EL (cell line): Measurements from ENCODE around the gene SORL1-AS1.

Experiments used
- DNase-seq: peaks from one replicate; pipeline ENCODE4 v3.0.0-alpha.2; 2016

Gene SORL1-AS1

GRCh38 chr11:121474680-121475079 is 21.9 kb upstream of the SORL1-AS1 start:
- no peak for DNase-seq

GRCh38 chr11:121473064-121473777 is 20.5 kb upstream of the SORL1-AS1 start:
- no peak for DNase-seq

- DNase-seq: no peak
These were observed 19.5 kb upstream of the SORL1-AS1 start for GRCh38 chr11:121472312-121472711.

- no peak for DNase-seq
These were observed 18.4 kb upstream of the SORL1-AS1 start for GRCh38 chr11:121471167-121471566.

- DNase-seq: no peak
These were observed 17.1 kb upstream of the SORL1-AS1 start for GRCh38 chr11:121469910-121470309.

- DNase-seq: no peak
These were observed 15.2 kb upstream of the SORL1-AS1 start for GRCh38 chr11:121467965-121468364.

- DNase-seq: no peak
These were observed 14.7 kb upstream of the SORL1-AS1 start for GRCh38 chr11:121467471-121467870.

- DNase-seq: peak; percentile 97
These were observed 13.5 kb upstream of the SORL1-AS1 start for GRCh38 chr11:121466063-121466794.

GRCh38 chr11:121465709-121466062 is 12.9 kb upstream of the SORL1-AS1 start:
- no peak for DNase-seq

GRCh38 chr11:121464352-121464946 is 11.7 kb upstream of the SORL1-AS1 start:
- peak; percentile 93 for DNase-seq

- no peak for DNase-seq
These were observed 11.0 kb upstream of the SORL1-AS1 start for GRCh38 chr11:121463689-121464335.

GRCh38 chr11:121461843-121462242 is 9.1 kb upstream of the SORL1-AS1 start:
- DNase-seq: no peak

GRCh38 chr11:121460941-121461514 is 8.3 kb upstream of the SORL1-AS1 start:
- no peak for DNase-seq

- no peak for DNase-seq
These were observed 6.7 kb upstream of the SORL1-AS1 start for GRCh38 chr11:121459413-121460017.

GRCh38 chr11:121458551-121458950 is 5.8 kb upstream of the SORL1-AS1 start:
- DNase-seq: no peak

GRCh38 chr11:121456816-121457431 is 4.2 kb upstream of the SORL1-AS1 start:
- no peak for DNase-seq

GRCh38 chr11:121456151-121456550 is 3.4 kb upstream of the SORL1-AS1 start:
- DNase-seq: no peak

GRCh38 chr11:121455115-121455514 is 2.3 kb upstream of the SORL1-AS1 start:
- DNase-seq: no peak

- DNase-seq: no peak
These were observed 977 bp upstream of the SORL1-AS1 start for GRCh38 chr11:121453589-121454299.

- DNase-seq: peak; percentile 61
These were observed 670 bp downstream of the SORL1-AS1 start, which contains the start of gene SORL1 for GRCh38 chr11:121451986-121452608. TSS of gene SORL1 (plus strand) at chr11:121452314. CDS start at chr11:121452332, 18 bp downstream.
